Fibroblast of skin of back (primary cell): ENCODE measurements around the gene GPR68.
"Not testable (repeated sequence)": the region's sequence is repeated elsewhere in the genome, so short reads cannot be mapped to it uniquely, and the experiment has no call there.

Experiments
- DNase-seq: peaks from one replicate; pipeline ENCODE4 v3.0.0-alpha.2; 2013

The GPR68 gene

GRCh38 chr14:91228112-91229004 is 16.1 kb downstream of the GPR68 start:
- DNase-seq, result peak; percentile 47

GRCh38 chr14:91227183-91227628 is 17.3 kb downstream of the GPR68 start:
- no peak for DNase-seq

- DNase-seq, result not testable (repeated sequence)
These were observed 18.1 kb downstream of the GPR68 start for GRCh38 chr14:91226360-91226759.

- no peak for DNase-seq
These were observed 19.5 kb downstream of the GPR68 start for GRCh38 chr14:91225025-91225424.

GRCh38 chr14:91223028-91223783 is 21.3 kb downstream of the GPR68 start:
- no peak for DNase-seq

- DNase-seq, result no peak
These were observed 23.2 kb downstream of the GPR68 start for GRCh38 chr14:91221270-91221669.

GRCh38 chr14:91220581-91221000 is 23.9 kb downstream of the GPR68 start:
- DNase-seq, result no peak

GRCh38 chr14:91219517-91220389 is 24.8 kb downstream of the GPR68 start:
- DNase-seq, result no peak

- no peak for DNase-seq
These were observed 26.5 kb downstream of the GPR68 start for GRCh38 chr14:91218014-91218413.

- DNase-seq, result no peak
These were observed 27.7 kb downstream of the GPR68 start for GRCh38 chr14:91216731-91217226.

GRCh38 chr14:91215381-91215780 is 29.1 kb downstream of the GPR68 start:
- no peak for DNase-seq

GRCh38 chr14:91214306-91214705 is 30.2 kb downstream of the GPR68 start:
- DNase-seq, result no peak

GRCh38 chr14:91211017-91211416 is 33.5 kb downstream of the GPR68 start:
- no peak for DNase-seq

- DNase-seq, result no peak
These were observed 37.5 kb downstream of the GPR68 start for GRCh38 chr14:91207008-91207407.

- DNase-seq, result no peak
These were observed 39.0 kb downstream of the GPR68 start for GRCh38 chr14:91205459-91205858.

- no peak for DNase-seq
These were observed 39.8 kb downstream of the GPR68 start for GRCh38 chr14:91204657-91205056.

GRCh38 chr14:91202234-91202974 is 42.1 kb downstream of the GPR68 start:
- DNase-seq, result peak; percentile 29

GRCh38 chr14:91200802-91201201 is 43.7 kb downstream of the GPR68 start:
- not testable (repeated sequence) for DNase-seq

GRCh38 chr14:91197631-91198030 is 46.9 kb downstream of the GPR68 start:
- DNase-seq, result no peak

GRCh38 chr14:91195881-91196280 is 48.6 kb downstream of the GPR68 start:
- no peak for DNase-seq

- DNase-seq, result no peak
These were observed 51.4 kb downstream of the GPR68 start for GRCh38 chr14:91193069-91193468.

GRCh38 chr14:91190853-91191252 is 53.7 kb downstream of the GPR68 start:
- no peak for DNase-seq
